Stimulated activated CD4-positive, alpha-beta T cell treated with anti-CD3 and anti-CD28 coated beads, Interleukin-15, amount 100 ng/mL, for 24 hours (primary cell): ENCODE measurements around the gene PPP1R3G.
"Not testable (repeated sequence)": the region's sequence is repeated elsewhere in the genome, so short reads cannot be mapped to it uniquely, and the experiment has no call there.

Experiments
- DNase-seq: peaks from one replicate; pipeline ENCODE4 v3.0.0-alpha.2; 2020

The PPP1R3G gene

GRCh38 chr6:5096482-5096881, 11.3 kb downstream of the PPP1R3G start:
- DNase-seq: no peak

GRCh38 chr6:5098501-5099270, 13.5 kb downstream of the PPP1R3G start:
- no peak for DNase-seq

- DNase-seq: no peak
These were observed 14.4 kb downstream of the PPP1R3G start for GRCh38 chr6:5099537-5099936.

- no peak for DNase-seq
These were observed 15.7 kb downstream of the PPP1R3G start for GRCh38 chr6:5100806-5101205.

GRCh38 chr6:5102267-5102970, 17.3 kb downstream of the PPP1R3G start:
- DNase-seq: no peak

- DNase-seq: no peak
These were observed 18.1 kb downstream of the PPP1R3G start for GRCh38 chr6:5103250-5103649.

- no peak for DNase-seq
These were observed 19.5 kb downstream of the PPP1R3G start for GRCh38 chr6:5104667-5105066.

- DNase-seq: no peak
These were observed 20.0 kb downstream of the PPP1R3G start for GRCh38 chr6:5105146-5105545.

GRCh38 chr6:5107341-5107740, 22.2 kb downstream of the PPP1R3G start:
- DNase-seq: no peak

- no peak for DNase-seq
These were observed 22.9 kb downstream of the PPP1R3G start for GRCh38 chr6:5108068-5108467.

GRCh38 chr6:5108536-5109150, 23.5 kb downstream of the PPP1R3G start:
- no peak for DNase-seq

GRCh38 chr6:5109436-5109835, 24.3 kb downstream of the PPP1R3G start:
- no peak for DNase-seq

- DNase-seq: no peak
These were observed 25.1 kb downstream of the PPP1R3G start for GRCh38 chr6:5110246-5110645.

GRCh38 chr6:5111626-5112025, 26.5 kb downstream of the PPP1R3G start:
- no peak for DNase-seq

- DNase-seq: no peak
These were observed 27.1 kb downstream of the PPP1R3G start for GRCh38 chr6:5112066-5112799.

GRCh38 chr6:5113096-5113495, 28.0 kb downstream of the PPP1R3G start:
- DNase-seq: no peak

GRCh38 chr6:5115168-5115567, 30.0 kb downstream of the PPP1R3G start:
- DNase-seq: no peak

GRCh38 chr6:5116243-5116991, 31.3 kb downstream of the PPP1R3G start:
- DNase-seq: no peak

GRCh38 chr6:5119090-5119951, 34.2 kb downstream of the PPP1R3G start:
- no peak for DNase-seq

- DNase-seq: no peak
These were observed 34.9 kb downstream of the PPP1R3G start for GRCh38 chr6:5120011-5120410.

GRCh38 chr6:5120543-5120942, 35.4 kb downstream of the PPP1R3G start:
- not testable (repeated sequence) for DNase-seq

GRCh38 chr6:5121479-5121878, 36.3 kb downstream of the PPP1R3G start:
- no peak for DNase-seq
